ENCODE data around the gene GARIN5B. TPM values are rescaled to one million over a fixed set of nuclear protein-coding genes. Genes with fewer than 3 reads are reported as not detected.

The GARIN5B gene
- polyA plus RNA-seq, 2 of the 4 experiments (the other 2 are of a cell fraction), result 0.05 TPM; not detected in 1

DNA sequence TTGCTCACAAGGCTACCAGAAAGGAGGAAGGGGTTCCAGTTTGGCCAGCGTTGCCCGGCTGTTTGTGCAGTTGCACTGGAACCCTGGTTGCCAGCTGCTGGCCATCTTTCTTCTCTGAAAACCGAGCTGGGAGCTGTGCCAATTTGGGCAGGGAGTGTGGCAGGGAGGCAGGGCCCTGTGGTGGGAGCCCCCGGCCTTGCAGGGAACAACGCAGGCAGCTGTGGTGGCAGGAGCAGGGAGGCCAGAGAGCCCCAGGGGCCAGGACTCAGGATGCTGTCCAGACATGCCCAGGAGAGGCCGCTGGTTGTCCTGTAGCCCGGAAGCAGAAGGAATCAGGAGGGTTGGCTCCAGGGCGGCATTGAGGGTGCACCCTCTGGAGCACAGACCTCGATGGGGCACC is 18.6 kb downstream of the GARIN5B start:
- H3K4me1 ChIP-seq, result peaks cover 26% of the 10 kb centered on the region
- no peak for FAIRE-seq
- ATAC-seq, result no peak
- TF ChIP-seq RAD21 (conservative IDR thresholded peaks at IDR 0.05 in 1 of 2, IDR thresholded peaks at IDR 0.05 in 1 of 2) (0 out of 5 replicates have a peak, but pooled peaks of 1 of the 2 experiments have one; percentile 9), ZNF302 (CRISPR knock-in tag; IDR thresholded peaks at IDR 0.05) (no peak), SREBF2 (IDR thresholded peaks at IDR 0.05) (no peak)
- TF ChIP-seq, protein P1, sequence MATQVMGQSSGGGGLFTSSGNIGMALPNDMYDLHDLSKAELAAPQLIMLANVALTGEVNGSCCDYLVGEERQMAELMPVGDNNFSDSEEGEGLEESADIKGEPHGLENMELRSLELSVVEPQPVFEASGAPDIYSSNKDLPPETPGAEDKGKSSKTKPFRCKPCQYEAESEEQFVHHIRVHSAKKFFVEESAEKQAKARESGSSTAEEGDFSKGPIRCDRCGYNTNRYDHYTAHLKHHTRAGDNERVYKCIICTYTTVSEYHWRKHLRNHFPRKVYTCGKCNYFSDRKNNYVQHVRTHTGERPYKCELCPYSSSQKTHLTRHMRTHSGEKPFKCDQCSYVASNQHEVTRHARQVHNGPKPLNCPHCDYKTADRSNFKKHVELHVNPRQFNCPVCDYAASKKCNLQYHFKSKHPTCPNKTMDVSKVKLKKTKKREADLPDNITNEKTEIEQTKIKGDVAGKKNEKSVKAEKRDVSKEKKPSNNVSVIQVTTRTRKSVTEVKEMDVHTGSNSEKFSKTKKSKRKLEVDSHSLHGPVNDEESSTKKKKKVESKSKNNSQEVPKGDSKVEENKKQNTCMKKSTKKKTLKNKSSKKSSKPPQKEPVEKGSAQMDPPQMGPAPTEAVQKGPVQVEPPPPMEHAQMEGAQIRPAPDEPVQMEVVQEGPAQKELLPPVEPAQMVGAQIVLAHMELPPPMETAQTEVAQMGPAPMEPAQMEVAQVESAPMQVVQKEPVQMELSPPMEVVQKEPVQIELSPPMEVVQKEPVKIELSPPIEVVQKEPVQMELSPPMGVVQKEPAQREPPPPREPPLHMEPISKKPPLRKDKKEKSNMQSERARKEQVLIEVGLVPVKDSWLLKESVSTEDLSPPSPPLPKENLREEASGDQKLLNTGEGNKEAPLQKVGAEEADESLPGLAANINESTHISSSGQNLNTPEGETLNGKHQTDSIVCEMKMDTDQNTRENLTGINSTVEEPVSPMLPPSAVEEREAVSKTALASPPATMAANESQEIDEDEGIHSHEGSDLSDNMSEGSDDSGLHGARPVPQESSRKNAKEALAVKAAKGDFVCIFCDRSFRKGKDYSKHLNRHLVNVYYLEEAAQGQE (IDR thresholded peaks at IDR 0.05), result no peak
- TF ChIP-seq, protein P2, sequence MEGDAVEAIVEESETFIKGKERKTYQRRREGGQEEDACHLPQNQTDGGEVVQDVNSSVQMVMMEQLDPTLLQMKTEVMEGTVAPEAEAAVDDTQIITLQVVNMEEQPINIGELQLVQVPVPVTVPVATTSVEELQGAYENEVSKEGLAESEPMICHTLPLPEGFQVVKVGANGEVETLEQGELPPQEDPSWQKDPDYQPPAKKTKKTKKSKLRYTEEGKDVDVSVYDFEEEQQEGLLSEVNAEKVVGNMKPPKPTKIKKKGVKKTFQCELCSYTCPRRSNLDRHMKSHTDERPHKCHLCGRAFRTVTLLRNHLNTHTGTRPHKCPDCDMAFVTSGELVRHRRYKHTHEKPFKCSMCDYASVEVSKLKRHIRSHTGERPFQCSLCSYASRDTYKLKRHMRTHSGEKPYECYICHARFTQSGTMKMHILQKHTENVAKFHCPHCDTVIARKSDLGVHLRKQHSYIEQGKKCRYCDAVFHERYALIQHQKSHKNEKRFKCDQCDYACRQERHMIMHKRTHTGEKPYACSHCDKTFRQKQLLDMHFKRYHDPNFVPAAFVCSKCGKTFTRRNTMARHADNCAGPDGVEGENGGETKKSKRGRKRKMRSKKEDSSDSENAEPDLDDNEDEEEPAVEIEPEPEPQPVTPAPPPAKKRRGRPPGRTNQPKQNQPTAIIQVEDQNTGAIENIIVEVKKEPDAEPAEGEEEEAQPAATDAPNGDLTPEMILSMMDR (IDR thresholded peaks at IDR 0.05), result no peak
- TF ChIP-seq, protein P3, sequence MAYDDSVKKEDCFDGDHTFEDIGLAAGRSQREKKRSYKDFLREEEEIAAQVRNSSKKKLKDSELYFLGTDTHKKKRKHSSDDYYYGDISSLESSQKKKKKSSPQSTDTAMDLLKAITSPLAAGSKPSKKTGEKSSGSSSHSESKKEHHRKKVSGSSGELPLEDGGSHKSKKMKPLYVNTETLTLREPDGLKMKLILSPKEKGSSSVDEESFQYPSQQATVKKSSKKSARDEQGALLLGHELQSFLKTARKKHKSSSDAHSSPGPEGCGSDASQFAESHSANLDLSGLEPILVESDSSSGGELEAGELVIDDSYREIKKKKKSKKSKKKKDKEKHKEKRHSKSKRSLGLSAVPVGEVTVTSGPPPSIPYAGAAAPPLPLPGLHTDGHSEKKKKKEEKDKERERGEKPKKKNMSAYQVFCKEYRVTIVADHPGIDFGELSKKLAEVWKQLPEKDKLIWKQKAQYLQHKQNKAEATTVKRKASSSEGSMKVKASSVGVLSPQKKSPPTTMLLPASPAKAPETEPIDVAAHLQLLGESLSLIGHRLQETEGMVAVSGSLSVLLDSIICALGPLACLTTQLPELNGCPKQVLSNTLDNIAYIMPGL (CRISPR knock-in tag; IDR thresholded peaks at IDR 0.05; ENCODE audit: borderline replicate concordance), result no peak
- TF ChIP-seq, protein P4, sequence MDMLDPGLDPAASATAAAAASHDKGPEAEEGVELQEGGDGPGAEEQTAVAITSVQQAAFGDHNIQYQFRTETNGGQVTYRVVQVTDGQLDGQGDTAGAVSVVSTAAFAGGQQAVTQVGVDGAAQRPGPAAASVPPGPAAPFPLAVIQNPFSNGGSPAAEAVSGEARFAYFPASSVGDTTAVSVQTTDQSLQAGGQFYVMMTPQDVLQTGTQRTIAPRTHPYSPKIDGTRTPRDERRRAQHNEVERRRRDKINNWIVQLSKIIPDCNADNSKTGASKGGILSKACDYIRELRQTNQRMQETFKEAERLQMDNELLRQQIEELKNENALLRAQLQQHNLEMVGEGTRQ (IDR thresholded peaks at IDR 0.05), result no peak
- ChIA-PET POLR2A (no interaction called here), CTCF (interaction anchor here (1.3 to 3.1 kb wide), 7 partner anchors 8 to 204 kb away, joined by 3 to 16 read pairs (median 4); partner anchors contain the start of gene DNAAF3)
- no peak overlapping the region for H3K4me3 ChIP-seq
- no peaks in the 10 kb centered on the region for H3K9me3 ChIP-seq
- H3K27ac ChIP-seq, result peak overlapping the region; percentile 4 to 61; a peak in 3 of 6 replicates
- WGBS (ENCODE audit: missing lambda C conversion rate), result 85% methylated on average over 9 of the region's 9 CpGs
- DNase-seq (ENCODE audit: low read depth in 1 of 2, low spot score in 1 of 2), result no peak
- H3K4me2 ChIP-seq, result no peak overlapping the region

DNA sequence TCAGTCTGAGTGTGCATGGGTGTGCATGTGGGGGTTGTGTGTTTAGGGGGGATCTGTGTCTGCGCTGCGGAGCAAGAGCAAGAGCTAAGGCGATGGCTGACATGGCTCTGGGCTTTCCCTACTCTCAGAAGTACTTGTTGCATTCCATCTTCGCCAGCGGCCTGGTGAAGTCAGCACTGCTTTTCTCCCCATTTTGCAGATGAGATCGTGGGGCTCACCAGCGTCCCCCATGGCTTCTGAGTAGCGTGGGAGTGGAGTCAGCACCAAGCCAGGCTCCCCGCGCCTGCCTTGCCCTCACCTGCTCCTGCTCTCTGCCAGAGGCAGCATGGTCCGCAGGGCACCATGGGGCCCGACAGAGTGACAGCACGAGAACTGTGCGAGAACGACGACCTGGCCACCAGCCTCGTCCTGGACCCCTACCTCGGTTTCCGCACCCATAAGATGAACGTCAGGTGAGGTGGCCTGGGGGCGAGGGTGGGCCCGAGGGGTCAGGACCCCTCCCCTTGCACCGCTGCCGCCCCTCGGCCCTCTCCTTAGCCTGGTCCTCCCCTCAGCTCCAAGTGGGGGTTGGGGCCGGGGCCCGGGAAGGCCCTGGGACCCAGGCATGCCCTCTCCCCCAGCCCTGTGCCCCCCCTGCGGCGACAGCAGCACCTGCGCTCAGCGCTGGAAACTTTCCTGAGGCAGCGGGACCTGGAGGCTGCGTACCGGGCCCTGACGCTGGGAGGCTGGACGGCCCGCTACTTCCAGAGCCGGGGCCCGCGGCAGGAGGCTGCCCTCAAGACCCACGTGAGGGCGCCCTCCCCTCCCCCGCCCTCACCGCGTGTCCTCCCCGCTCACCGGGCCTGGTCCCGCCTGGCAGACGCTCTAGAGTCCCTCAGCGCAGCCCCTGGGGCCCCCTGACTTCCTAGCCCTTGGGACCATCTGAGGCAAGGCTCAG is 21.2 kb downstream of the GARIN5B start:
- Histone ChIP-seq H3K4me3 (peak overlapping the region; percentile 63; the same call in 2 of the 3 replicates), H3K4me2 (peak overlapping the region; percentile 89)

More for the DNA sequence above, 21.2 kb downstream of the GARIN5B start:
- ChIA-PET POLR2A (interaction anchor here (0.7 to 1.6 kb wide), 4 partner anchors 11 to 83 kb away, joined by 3 read pairs; partner anchors contain the start of genes PPP6R1 and UBE2S), CTCF (interaction anchor here (1.7 to 2.8 kb wide), 3 partner anchors 40 to 76 kb away, joined by 5 to 23 read pairs (median 6); partner anchors contain the start of gene TMEM238)
- Histone ChIP-seq H3K4me1 (peaks cover 34% of the 10 kb centered on the region), H3K9me3 (no peaks in the 10 kb centered on the region), H3K27ac (peak overlapping the region; percentile 87 to 92; a peak in 5 of 6 replicates)
- ATAC-seq, result no peak
- no peak for DNase-seq (ENCODE audit: low read depth in 1 of 2, low spot score in 1 of 2)
- TF ChIP-seq, protein P5, sequence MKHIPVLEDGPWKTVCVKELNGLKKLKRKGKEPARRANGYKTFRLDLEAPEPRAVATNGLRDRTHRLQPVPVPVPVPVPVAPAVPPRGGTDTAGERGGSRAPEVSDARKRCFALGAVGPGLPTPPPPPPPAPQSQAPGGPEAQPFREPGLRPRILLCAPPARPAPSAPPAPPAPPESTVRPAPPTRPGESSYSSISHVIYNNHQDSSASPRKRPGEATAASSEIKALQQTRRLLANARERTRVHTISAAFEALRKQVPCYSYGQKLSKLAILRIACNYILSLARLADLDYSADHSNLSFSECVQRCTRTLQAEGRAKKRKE (CRISPR knock-in tag; IDR thresholded peaks at IDR 0.05; ENCODE audit: low read depth), result no peak
- TF ChIP-seq EP300 (IDR thresholded peaks at IDR 0.05) (no peak), FOSL2 (IDR thresholded peaks at IDR 0.05) (no peak), FOSL2 (CRISPR knock-in tag; IDR thresholded peaks at IDR 0.05) (no peak)
- FAIRE-seq, result no peak
- 87% methylated on average over 27 of the region's 50 CpGs for WGBS (ENCODE audit: missing lambda C conversion rate)

Data from A549 (cell line).